ENCODE results near the gene CARNS1. TPM values are rescaled to one million over a fixed set of nuclear protein-coding genes. Genes with fewer than 3 reads are reported as not detected.
A peak's percentile ranks its signal among the peaks of the same experiment; 100 is the strongest.

CARNS1 gene
- total and polyA plus RNA-seq, 2 of the 13 experiments (the other 11 are each of a cell fraction or from before 2014, with no cell fraction given): not detected

GRCh38 chr11:67468759-67469507, 53.5 kb downstream of the CARNS1 start, which contains the start of gene TMEM134 (continued):
- TF ChIP-seq CHCHD3 (CRISPR knock-in tag; IDR thresholded peaks at IDR 0.05) (peak; percentile 15; the same call in 1 of the 2 replicates), ZNF547 (CRISPR knock-in tag; IDR thresholded peaks at IDR 0.05) (no peak; the same call in 1 of the 2 replicates), CBFB (CRISPR knock-in tag; IDR thresholded peaks at IDR 0.05) (peak; percentile 85), ZNF788 (CRISPR knock-in tag; IDR thresholded peaks at IDR 0.05; ENCODE audit: borderline replicate concordance) (peak; percentile 83; the same call in 1 of the 2 replicates), BHLHE40 (IDR thresholded peaks at IDR 0.05; ENCODE audit: low read length) (peak; percentile 68), ZNF431 (CRISPR knock-in tag; IDR thresholded peaks at IDR 0.05; ENCODE audit: borderline replicate concordance, low read depth) (peak; percentile 69; the same call in 1 of the 2 replicates), CC2D1A (CRISPR knock-in tag; IDR thresholded peaks at IDR 0.05) (no peak), ZNF557 (CRISPR knock-in tag; IDR thresholded peaks at IDR 0.05) (peak; percentile 87; the same call in 1 of the 2 replicates), CEBPG (CRISPR knock-in tag; IDR thresholded peaks at IDR 0.05) (peak; percentile 13; the same call in 1 of the 2 replicates), CREM (IDR thresholded peaks at IDR 0.05) (0 out of 2 replicates have a peak, but pooled peaks have one; percentile 31), CREM (CRISPR knock-in tag; IDR thresholded peaks at IDR 0.05) (no peak), ZNF839 (CRISPR knock-in tag; IDR thresholded peaks at IDR 0.05; ENCODE audit: borderline replicate concordance) (no peak), ZNF670 (CRISPR knock-in tag; IDR thresholded peaks at IDR 0.05; ENCODE audit: borderline replicate concordance) (peak; percentile 55; the same call in 1 of the 2 replicates), ZNF792 (CRISPR knock-in tag; IDR thresholded peaks at IDR 0.05) (peak; percentile 66; the same call in 1 of the 2 replicates), MAZ (IDR thresholded peaks at IDR 0.05; ENCODE audit: borderline replicate concordance, low read depth, low read length) (peak; percentile 84), MAZ (CRISPR knock-in tag; IDR thresholded peaks at IDR 0.05; ENCODE audit: low read depth) (peak; percentile 78; the same call in 1 of the 2 replicates), ZNF607 (CRISPR knock-in tag; IDR thresholded peaks at IDR 0.05; ENCODE audit: borderline replicate concordance) (0 out of 2 replicates have a peak, but pooled peaks have one; percentile 40), ZNF34 (CRISPR knock-in tag; IDR thresholded peaks at IDR 0.05; ENCODE audit: borderline replicate concordance) (peak; percentile 70; the same call in 1 of the 2 replicates), ZFY (CRISPR knock-in tag; IDR thresholded peaks at IDR 0.05) (peak; percentile 84), HCFC1 (IDR thresholded peaks at IDR 0.05; ENCODE audit: low read depth, low read length) (peak; percentile 56; the same call in 1 of the 2 replicates), ZNF329 (CRISPR knock-in tag; IDR thresholded peaks at IDR 0.05; ENCODE audit: low read depth) (peak; percentile 48; the same call in 1 of the 2 replicates), AGO1 (IDR thresholded peaks at IDR 0.05; ENCODE audit: low read depth, low read length, poor library complexity, severe bottlenecking) (peak; percentile 15), TGIF2 (CRISPR knock-in tag; IDR thresholded peaks at IDR 0.05) (0 out of 2 replicates have a peak, but pooled peaks have one; percentile 14), SIN3B (IDR thresholded peaks at IDR 0.05; ENCODE audit: low read length) (no peak), SALL1 (CRISPR knock-in tag; IDR thresholded peaks at IDR 0.05) (peak; percentile 71; the same call in 1 of the 2 replicates), ZKSCAN8 (CRISPR knock-in tag; IDR thresholded peaks at IDR 0.05; ENCODE audit: borderline replicate concordance) (0 out of 2 replicates have a peak, but pooled peaks have one; percentile 17), YY1 (IDR thresholded peaks at IDR 0.05; ENCODE audit: insufficient read depth, insufficient replicate concordance, low read depth, low read length) (peak; percentile 92), REST (IDR thresholded peaks at IDR 0.05; ENCODE audit: borderline replicate concordance in 1 of 2, low read depth in 1 of 2, low read length in 2 of 2) (no peak; a peak in 1 of 4 replicates), RFXAP (CRISPR knock-in tag; IDR thresholded peaks at IDR 0.05; ENCODE audit: borderline replicate concordance) (0 out of 2 replicates have a peak, but pooled peaks have one; percentile 41)
